Smooth muscle cell (in vitro differentiated cells): ENCODE results near the gene HIPK2. TPM values are rescaled to one million over a fixed set of nuclear protein-coding genes. Genes with fewer than 3 reads are reported as not detected.
"Not testable (repeated sequence)": the region's sequence is repeated elsewhere in the genome, so short reads cannot be mapped to it uniquely, and the experiment has no call there.

ENCODE experiments used
- DNase-seq: peaks from one replicate; lab custom pipeline; 2025; ENCODE audit not compliant: unreplicated experiment; lab: John Stamatoyannopoulos, UW
- H2AFZ ChIP-seq: fragments of 200-600 bp; sonication (generic); 2 replicates; pipeline ENCODE4 v1.6.0; 2016; ENCODE audit warnings: antibody characterized with exemption, low read depth, mild to moderate bottlenecking
- H3F3A ChIP-seq: fragments of 200-600 bp; sonication (generic); 2 replicates; pipeline ENCODE4 v1.6.0; 2017; ENCODE audit warnings: antibody characterized with exemption, low read depth
- H3K27ac ChIP-seq: fragments of 200-600 bp; sonication (generic); 2 replicates; pipeline ENCODE4 v1.5.1; 2016; ENCODE audit warnings: low read depth, mild to moderate bottlenecking
- H3K27me3 ChIP-seq: fragments of 200-600 bp; sonication (generic); 2 replicates; pipeline ENCODE4 v1.6.1; 2016; ENCODE audit warnings: low read depth, mild to moderate bottlenecking
- H3K36me3 ChIP-seq: fragments of 200-600 bp; sonication (generic); 2 replicates; pipeline ENCODE4 v1.5.1; 2016; ENCODE audit warnings: low read depth
- H3K4me1 ChIP-seq: fragments of 200-600 bp; sonication (generic); 2 replicates; pipeline ENCODE4 v1.5.1; 2016; ENCODE audit warnings: low read depth
- H3K4me2 ChIP-seq: fragments of 200-600 bp; sonication (generic); 2 replicates; pipeline ENCODE4 v1.6.0; 2016; ENCODE audit warnings: mild to moderate bottlenecking
- H3K4me3 ChIP-seq: fragments of 200-600 bp; sonication (generic); 2 replicates; pipeline ENCODE4 v1.5.1; 2016; ENCODE audit warnings: mild to moderate bottlenecking
- H3K79me2 ChIP-seq: fragments of 200-600 bp; sonication (generic); 2 replicates; pipeline ENCODE4 v1.6.0; 2016; ENCODE audit warnings: low read depth, mild to moderate bottlenecking
- H3K9ac ChIP-seq: fragments of 200-600 bp; sonication (generic); 2 replicates; pipeline ENCODE4 v1.6.0; 2016; ENCODE audit warnings: low read depth
- H3K9me3 ChIP-seq: fragments of 200-600 bp; sonication (generic); replicated peaks from 2 replicates; pipeline ENCODE4 v1.5.1; 2016; ENCODE audit warnings: low read depth
- H4K20me1 ChIP-seq: fragments of 200-600 bp; sonication (generic); 2 replicates; pipeline ENCODE4 v1.6.0; 2016; ENCODE audit warnings: low read depth
- WGBS: methylation state at CpG from one replicate; pipeline ENCODE4 v1.1.7; 2016; ENCODE audit warnings: low lambda C conversion rate; 5-methylcytosine and 5-hydroxymethylcytosine counted together
- polyA plus RNA-seq: library from polyadenylated mRNA; unstranded; fragments of >200 nt; fragmentation: Nextera tagmentation; extraction: Ambion mirVana; gene quantifications from 2 replicates; pipeline ENCODE4 v1.2.1, GENCODE V29; 2016
- total RNA-seq: library from RNA; depleted of rRNA; stranded (reverse); fragments of >200 nt; gene quantifications from 2 replicates; pipeline ENCODE4 v1.2.3, GENCODE V29; 2014
- TF ChIP-seq, protein P1 (sequence below): fragments of 200-600 bp; sonication (generic); IDR thresholded peaks from 2 replicates; pipeline ENCODE4 v1.5.1; 2017; ENCODE audit warnings: borderline replicate concordance, mild to moderate bottlenecking, antibody characterized with exemption; ENCODE audit not compliant: insufficient read depth, poor library complexity, severe bottlenecking

HIPK2 gene
- total and polyA plus RNA-seq, 2 experiments from 2014 or later, result 3.0 to 11.2 TPM

DNA sequence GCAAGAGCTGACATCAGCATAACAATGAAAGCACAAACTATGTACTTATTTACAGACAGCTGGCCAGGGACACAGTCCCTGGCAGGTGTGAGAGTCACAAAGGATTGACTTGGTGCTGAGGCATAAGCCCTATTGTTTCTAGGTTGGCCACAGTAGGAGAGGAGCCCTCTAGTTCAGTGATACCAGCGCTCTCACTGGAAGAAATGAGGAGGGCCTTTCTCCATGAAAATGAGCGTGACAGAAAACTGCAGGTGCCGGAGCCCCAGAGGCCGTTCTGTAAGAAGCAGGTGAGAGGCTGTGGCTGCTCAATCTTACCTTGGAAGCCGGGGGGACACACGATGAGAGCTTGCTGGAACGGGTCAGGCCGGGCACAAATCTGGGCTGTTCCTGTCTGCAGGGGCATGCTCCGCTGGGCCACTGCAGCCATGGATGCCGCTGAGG is 163.8 kb downstream of the HIPK2 start:
- 87% methylated on average over 10 of the region's 10 CpGs for WGBS
- Histone ChIP-seq H3K4me2 (no peak overlapping the region), H3F3A (no peaks in the 10 kb centered on the region), H3K36me3 (no peaks in the 10 kb centered on the region), H3K9ac (no peak overlapping the region), H4K20me1 (no peaks in the 10 kb centered on the region), H3K27ac (no peak overlapping the region), H3K9me3 (no peaks in the 10 kb centered on the region), H3K27me3 (no peaks in the 10 kb centered on the region), H3K4me3 (no peak overlapping the region), H3K79me2 (no peaks in the 10 kb centered on the region), H3K4me1 (peaks cover 3% of the 10 kb centered on the region), H2AFZ (no peak overlapping the region)
- DNase-seq, result no peak
- TF ChIP-seq, protein P1, sequence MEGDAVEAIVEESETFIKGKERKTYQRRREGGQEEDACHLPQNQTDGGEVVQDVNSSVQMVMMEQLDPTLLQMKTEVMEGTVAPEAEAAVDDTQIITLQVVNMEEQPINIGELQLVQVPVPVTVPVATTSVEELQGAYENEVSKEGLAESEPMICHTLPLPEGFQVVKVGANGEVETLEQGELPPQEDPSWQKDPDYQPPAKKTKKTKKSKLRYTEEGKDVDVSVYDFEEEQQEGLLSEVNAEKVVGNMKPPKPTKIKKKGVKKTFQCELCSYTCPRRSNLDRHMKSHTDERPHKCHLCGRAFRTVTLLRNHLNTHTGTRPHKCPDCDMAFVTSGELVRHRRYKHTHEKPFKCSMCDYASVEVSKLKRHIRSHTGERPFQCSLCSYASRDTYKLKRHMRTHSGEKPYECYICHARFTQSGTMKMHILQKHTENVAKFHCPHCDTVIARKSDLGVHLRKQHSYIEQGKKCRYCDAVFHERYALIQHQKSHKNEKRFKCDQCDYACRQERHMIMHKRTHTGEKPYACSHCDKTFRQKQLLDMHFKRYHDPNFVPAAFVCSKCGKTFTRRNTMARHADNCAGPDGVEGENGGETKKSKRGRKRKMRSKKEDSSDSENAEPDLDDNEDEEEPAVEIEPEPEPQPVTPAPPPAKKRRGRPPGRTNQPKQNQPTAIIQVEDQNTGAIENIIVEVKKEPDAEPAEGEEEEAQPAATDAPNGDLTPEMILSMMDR, result no peak

DNA sequence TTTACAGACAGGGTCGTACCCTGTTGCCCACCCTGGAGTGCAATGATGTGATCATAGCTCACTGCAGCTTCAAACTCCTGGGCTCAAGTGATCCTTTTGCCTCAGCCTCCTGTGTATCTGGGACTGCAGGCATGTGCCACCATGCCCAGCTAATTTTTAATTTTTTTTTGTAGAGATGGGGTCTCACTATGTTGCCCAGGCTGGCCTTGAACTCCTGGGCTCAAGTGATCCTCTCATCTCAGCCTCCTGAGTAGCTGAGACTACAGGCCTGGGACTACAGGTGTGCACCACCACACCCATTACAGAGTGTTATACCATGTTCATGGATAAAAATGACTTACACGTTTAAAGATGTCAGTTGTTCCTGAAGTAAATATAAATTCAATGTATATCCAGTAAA is 166.2 kb downstream of the HIPK2 start:
- not testable (repeated sequence) for H3K9ac ChIP-seq, H3F3A ChIP-seq, H2AFZ ChIP-seq, DNase-seq, H3K79me2 ChIP-seq, H3K27ac ChIP-seq, H3K9me3 ChIP-seq, H3K4me1 ChIP-seq, H3K4me3 ChIP-seq, H4K20me1 ChIP-seq, H3K36me3 ChIP-seq, H3K27me3 ChIP-seq, H3K4me2 ChIP-seq
- 95% methylated on average over 2 of the region's 2 CpGs for WGBS

DNA sequence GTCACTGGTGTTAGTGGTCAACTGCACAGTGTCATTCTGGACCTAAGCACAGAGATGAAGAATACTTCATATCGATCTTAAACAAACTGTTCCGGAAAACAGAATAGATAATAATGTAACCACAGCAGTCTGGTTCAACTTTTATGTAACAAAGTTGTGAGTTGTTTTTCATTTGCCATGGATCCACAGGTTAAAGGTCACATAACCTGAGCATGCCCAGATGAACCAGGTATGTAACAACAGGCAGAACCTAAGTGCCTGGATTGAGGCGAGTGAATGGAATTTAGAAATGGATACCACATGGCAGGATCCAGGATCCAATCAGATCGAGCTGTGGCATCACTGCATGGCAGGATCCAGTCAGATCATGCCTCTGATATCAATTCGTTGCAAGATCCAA is 167.2 kb downstream of the HIPK2 start:
- Histone ChIP-seq H3K9ac (no peak overlapping the region), H3K4me1 (peaks cover 3% of the 10 kb centered on the region), H3K27me3 (no peaks in the 10 kb centered on the region), H3K9me3 (no peaks in the 10 kb centered on the region), H3K4me3 (no peak overlapping the region), H3F3A (no peaks in the 10 kb centered on the region), H4K20me1 (no peaks in the 10 kb centered on the region), H3K36me3 (no peaks in the 10 kb centered on the region), H3K79me2 (no peaks in the 10 kb centered on the region), H3K27ac (no peak overlapping the region), H3K4me2 (no peak overlapping the region), H2AFZ (no peak overlapping the region)
- DNase-seq, result no peak
- TF ChIP-seq, protein P1, result no peak
- 91% methylated on average over 5 of the region's 5 CpGs for WGBS

DNA sequence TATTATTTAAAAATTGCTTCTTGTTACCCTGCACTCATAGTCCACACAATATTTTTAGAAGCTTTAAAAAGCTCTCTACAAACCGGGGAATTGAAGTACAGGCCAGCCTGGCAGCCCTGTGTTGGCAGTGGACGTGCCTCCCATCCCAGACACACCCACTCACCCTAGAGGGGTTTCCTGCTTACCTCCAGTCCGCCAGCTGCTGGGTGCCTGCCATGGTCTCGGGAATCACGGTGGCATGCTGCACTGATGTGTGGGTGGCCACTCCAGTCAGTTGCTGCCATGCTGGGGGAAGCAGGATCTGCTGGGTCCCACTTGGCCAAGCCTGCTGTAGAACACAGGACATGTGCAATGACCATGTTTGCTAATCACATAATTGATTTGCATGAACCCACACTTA is 173.9 kb downstream of the HIPK2 start:
- H3K27me3 ChIP-seq, result no peaks in the 10 kb centered on the region
- H3K9me3 ChIP-seq, result no peaks in the 10 kb centered on the region
- DNase-seq, result no peak
- no peaks in the 10 kb centered on the region for H4K20me1 ChIP-seq
- H3F3A ChIP-seq, result no peaks in the 10 kb centered on the region
- TF ChIP-seq, protein P1, result no peak
- H3K27ac ChIP-seq, result no peak overlapping the region
- no peak overlapping the region for H3K9ac ChIP-seq
- H3K36me3 ChIP-seq, result no peaks in the 10 kb centered on the region
- WGBS, result 94% methylated on average over 5 of the region's 5 CpGs
- no peaks in the 10 kb centered on the region for H3K4me1 ChIP-seq
- H2AFZ ChIP-seq, result no peak overlapping the region
- no peaks in the 10 kb centered on the region for H3K79me2 ChIP-seq
- H3K4me3 ChIP-seq, result no peak overlapping the region
- H3K4me2 ChIP-seq, result no peak overlapping the region
